Thyroid gland (tissue), 4 donors: ENCODE data around the gene SCGB1A1.

ENCODE experiments used
- POLR2A ChIP-seq, 2 donors: fragments of 450-650 bp; IDR thresholded peaks; one replicate each; pipeline ENCODE4 v1.6.1; 2017; ENCODE audit warnings: antibody characterized with exemption in 2 of 2, mild to moderate bottlenecking in 2 of 2, moderate library complexity in 1 of 2
- TF ChIP-seq, protein P1 (sequence below), 6 experiments: fragments of 200-600 bp in 3 of 6; fragments of 450-650 bp in 3 of 6; sonication (generic) in 3 of 6; IDR thresholded peaks; one replicate each; pipeline ENCODE4 v1.5.1; 2016 to 2019; ENCODE audit warnings: antibody characterized with exemption in 6 of 6, mild to moderate bottlenecking in 2 of 6, inconsistent platforms in 1 of 6, moderate library complexity in 1 of 6

GRCh38 chr11:62428871-62429560 is 10.2 kb downstream of the SCGB1A1 start:
- TF ChIP-seq, protein P1, sequence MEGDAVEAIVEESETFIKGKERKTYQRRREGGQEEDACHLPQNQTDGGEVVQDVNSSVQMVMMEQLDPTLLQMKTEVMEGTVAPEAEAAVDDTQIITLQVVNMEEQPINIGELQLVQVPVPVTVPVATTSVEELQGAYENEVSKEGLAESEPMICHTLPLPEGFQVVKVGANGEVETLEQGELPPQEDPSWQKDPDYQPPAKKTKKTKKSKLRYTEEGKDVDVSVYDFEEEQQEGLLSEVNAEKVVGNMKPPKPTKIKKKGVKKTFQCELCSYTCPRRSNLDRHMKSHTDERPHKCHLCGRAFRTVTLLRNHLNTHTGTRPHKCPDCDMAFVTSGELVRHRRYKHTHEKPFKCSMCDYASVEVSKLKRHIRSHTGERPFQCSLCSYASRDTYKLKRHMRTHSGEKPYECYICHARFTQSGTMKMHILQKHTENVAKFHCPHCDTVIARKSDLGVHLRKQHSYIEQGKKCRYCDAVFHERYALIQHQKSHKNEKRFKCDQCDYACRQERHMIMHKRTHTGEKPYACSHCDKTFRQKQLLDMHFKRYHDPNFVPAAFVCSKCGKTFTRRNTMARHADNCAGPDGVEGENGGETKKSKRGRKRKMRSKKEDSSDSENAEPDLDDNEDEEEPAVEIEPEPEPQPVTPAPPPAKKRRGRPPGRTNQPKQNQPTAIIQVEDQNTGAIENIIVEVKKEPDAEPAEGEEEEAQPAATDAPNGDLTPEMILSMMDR (IDR thresholded peaks at IDR 0.05): no peak
- TF ChIP-seq POLR2A (IDR thresholded peaks at IDR 0.05): no peak
